HG02970 (cell line): ENCODE results near the gene FREM1.
"Not testable (repeated sequence)": the region's sequence is repeated elsewhere in the genome, so short reads cannot be mapped to it uniquely, and the experiment has no call there.

ENCODE experiments used
- ATAC-seq: cut with Tn5 transposase; IDR thresholded peaks from one replicate; pipeline ENCODE4 v1.9.1; 2021; ENCODE audit warnings: mild to moderate bottlenecking, moderate library complexity, moderate number of reproducible peaks; ENCODE audit not compliant: unreplicated experiment, low FRiP score

FREM1 gene, protein sequence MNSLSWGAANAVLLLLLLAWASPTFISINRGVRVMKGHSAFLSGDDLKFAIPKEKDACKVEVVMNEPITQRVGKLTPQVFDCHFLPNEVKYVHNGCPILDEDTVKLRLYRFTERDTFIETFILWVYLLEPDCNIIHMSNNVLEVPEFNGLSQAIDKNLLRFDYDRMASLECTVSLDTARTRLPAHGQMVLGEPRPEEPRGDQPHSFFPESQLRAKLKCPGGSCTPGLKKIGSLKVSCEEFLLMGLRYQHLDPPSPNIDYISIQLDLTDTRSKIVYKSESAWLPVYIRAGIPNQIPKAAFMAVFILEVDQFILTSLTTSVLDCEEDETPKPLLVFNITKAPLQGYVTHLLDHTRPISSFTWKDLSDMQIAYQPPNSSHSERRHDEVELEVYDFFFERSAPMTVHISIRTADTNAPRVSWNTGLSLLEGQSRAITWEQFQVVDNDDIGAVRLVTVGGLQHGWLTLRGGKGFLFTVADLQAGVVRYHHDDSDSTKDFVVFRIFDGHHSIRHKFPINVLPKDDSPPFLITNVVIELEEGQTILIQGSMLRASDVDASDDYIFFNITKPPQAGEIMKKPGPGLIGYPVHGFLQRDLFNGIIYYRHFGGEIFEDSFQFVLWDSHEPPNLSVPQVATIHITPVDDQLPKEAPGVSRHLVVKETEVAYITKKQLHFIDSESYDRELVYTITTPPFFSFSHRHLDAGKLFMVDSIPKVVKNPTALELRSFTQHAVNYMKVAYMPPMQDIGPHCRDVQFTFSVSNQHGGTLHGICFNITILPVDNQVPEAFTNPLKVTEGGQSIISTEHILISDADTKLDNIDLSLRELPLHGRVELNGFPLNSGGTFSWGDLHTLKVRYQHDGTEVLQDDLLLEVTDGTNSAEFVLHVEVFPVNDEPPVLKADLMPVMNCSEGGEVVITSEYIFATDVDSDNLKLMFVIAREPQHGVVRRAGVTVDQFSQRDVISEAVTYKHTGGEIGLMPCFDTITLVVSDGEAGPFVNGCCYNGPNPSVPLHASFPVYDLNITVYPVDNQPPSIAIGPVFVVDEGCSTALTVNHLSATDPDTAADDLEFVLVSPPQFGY (N-terminal part only)

GRCh38 chr9:14909961-14910805 is at the start of gene FREM1:
TSS of gene FREM1 (minus strand) at chr9:14910428. CDS start at chr9:14868977, 41,451 bp downstream.
- ATAC-seq: no peak

DNA sequence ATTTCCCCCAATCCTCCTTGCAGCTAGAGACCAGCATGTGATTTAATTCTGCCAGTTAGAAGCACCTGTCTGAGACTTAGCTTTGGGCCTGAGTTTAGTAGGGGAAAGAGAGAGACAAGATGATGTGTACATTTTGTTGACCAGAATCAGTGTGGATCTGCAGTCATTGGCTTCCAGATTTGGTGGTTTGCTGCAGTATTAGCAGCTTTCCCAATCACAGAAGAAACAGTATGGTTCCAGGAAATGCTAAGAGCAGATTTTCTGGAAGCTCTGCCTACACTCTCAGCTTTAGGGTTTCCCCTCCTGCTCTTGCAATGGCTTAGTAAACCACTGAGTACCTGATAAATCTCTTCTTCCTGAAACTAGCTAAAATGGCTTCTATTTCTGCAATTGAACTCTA is 48.8 kb upstream of the FREM1 start:
- ATAC-seq: no peak

- ATAC-seq: no peak
Measured at GRCh38 chr9:14957109-14957508, 46.9 kb upstream of the FREM1 start.

DNA sequence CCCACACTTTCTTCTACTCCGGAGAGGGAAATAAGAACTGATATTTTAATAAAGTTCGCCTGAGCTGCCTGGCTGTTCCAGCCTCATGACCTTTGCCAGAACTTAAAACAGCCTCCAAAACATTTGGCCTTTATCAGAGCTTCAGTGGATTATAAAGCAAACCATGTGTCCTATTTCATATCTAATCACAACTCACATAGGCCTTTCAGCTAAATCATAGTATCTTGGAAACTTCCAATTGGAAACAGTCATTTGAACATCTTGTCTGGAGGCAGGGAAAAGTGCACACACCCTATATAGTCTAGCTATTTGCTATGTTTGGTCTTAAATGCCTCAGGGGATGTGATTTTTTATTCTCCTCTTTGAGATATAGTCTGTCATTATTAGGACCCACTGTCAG is 46.0 kb upstream of the FREM1 start:
- ATAC-seq: no peak

DNA sequence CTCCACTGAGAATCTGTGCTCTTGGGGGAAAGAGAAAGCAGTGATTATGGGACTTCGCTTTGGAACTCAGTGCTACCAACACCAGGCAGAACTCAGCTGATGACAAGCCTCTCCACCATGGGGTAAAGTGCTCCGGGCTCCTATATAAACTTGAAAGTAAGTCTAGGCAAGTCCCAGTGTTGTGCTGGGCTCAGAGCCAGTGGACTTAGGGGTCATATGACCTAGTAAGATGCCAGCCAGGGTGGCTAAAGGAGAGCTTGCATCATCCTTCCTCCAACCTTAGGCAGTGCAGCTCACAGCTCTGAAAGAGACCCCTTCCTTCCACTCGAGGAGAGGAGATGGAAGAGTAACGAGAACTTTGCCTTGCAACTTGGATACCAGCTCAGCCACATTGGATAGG is 35.1 kb upstream of the FREM1 start:
- no peak for ATAC-seq

DNA sequence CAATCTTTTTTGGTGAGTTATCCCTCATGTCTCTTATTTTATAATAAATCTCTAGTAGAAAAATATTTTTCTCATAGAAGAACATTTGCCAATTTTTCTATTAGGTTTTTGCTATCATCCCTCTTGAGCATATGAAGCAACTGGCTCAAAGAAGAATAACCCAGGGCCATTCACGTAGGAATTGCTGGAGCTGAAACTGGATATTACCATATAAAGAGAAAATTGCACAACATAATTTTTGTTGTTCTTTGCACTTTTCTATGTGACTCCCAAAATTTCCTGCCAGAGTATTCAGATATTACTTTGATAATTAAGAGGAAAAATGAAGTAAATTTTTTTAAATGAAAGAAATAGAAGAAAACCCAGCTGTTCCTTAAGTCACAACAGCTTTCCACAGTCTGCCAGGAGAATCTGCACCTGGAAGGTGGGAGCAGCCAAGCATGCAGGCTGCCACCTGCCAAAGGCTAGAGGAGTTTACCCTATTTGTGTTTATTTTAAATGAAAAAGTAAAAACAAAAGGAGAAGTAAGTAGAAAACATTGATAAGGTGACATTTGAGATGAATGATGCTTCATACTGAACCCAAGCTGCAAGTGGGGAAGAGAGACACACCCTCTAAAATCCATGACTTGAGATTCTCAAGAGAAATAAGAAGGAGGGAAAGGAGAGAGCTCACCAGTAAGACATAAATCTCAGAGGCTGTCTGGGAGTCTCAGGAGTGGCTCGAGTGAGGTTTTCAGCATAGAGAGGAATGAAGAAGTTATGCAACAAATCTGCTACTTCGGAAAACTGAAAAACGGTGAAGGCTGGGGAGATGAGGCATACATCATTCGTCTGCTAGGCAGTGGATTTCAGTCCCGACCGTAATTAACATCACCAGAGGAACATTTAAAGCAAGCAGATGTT is 31.5 kb upstream of the FREM1 start:
- no peak for ATAC-seq

DNA sequence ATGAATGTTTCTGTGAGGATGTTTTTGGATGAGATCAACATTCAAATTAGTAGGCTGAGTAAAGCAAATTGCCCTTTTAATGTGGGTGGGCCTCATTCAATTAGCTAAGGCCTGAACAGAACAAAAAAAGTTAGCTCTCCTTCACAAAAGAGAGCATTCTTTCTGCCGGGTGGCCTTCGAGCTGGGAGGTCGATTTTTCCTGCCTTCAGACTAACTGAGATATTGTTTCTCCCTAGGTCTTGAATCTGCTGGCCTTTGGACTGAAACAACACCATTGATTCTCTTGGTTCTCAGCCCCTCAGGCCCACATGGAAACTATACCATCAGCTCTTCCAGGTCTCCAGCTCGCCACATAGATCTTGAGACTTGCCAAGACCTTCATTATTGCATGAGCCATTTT is 29.1 kb upstream of the FREM1 start:
- ATAC-seq: no peak

GRCh38 chr9:14937216-14937615 is 27.0 kb upstream of the FREM1 start:
- no peak for ATAC-seq

DNA sequence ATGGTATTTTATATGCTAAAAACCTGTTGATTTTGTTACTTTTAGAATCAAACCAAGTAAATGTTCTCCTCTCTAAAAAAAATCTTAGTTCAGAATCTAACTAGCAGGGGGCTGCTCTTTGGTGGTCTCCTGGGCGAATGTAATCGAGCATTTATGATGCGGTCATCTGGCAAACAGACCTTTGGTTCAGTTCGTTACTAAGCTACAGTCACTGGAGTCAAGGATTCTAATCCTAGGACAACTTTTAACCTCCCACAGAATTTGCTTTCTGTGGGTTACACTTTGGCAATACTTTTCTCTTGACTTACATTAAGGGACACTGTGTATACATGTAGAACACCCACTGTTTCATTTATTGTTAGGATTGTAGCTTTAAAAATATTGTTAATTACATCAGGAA is 26.3 kb upstream of the FREM1 start:
- ATAC-seq: no peak

GRCh38 chr9:14935964-14936363 is 25.7 kb upstream of the FREM1 start:
- ATAC-seq: no peak

DNA sequence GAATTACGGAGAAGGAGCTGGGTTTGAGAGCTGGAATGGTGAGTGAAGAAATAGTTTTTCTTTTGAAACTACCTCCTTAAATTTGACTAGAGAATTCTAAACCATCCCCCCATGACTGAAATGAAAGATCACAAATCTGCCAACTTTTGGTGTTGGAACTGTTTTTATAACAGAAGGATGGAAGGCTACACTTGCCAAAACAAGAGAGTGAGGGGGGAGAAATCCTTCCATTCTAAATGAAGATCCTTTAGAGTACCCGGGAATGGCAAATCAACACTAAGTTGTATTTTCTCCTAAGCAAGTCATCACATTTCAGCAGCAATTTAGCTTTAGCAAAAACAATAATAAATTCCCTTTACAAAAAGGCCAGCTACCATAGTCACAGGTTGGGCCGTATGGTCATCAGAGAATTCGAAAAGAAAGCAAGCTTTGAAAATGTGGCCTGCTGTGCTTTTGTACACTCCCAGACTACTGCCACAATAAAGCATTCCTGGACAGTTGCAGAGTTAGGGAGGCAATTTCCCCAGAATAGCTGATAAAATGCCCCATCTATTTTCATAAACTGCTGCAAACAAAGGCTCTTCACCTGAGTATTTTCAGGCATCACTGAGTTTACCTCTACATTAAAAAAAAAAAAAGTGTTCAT is 25.0 kb upstream of the FREM1 start:
- no peak for ATAC-seq

DNA sequence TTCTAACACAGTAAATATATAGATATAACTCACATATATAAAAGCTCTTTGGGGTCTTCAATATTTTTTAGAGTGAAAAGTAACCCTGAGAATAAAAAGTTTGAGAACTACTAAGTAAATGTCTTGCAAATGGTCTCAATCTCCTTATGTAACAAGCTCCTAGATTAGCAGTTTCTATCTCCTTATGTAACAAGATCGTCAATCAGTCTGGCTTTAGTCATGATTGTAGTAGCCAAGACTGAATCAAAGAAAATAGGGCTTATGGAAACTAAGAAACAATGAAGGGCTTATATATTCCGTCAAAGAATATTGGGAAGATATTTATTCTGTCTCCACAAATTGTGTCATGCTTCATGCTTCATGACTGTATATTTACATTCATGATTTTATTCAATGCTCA is 22.4 kb upstream of the FREM1 start:
- ATAC-seq: no peak

DNA sequence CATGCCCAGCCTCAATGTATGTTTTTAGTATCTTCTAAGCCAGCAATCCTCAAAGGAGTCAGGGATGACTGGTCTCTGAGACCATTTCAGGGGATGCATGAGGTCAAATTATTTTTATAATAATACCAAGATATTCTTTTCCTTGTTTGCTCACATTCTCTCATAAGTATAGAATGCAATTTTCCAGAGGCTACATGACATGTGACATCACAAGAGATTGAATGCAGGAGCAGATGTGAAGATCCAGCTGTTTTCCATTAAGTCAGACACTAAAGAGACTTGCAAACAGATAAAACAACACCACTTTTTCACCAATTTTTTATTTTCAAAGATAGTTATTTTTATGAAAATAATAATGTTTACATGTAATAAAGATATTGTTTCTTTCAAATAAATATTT is 22.0 kb upstream of the FREM1 start:
- no peak for ATAC-seq

DNA sequence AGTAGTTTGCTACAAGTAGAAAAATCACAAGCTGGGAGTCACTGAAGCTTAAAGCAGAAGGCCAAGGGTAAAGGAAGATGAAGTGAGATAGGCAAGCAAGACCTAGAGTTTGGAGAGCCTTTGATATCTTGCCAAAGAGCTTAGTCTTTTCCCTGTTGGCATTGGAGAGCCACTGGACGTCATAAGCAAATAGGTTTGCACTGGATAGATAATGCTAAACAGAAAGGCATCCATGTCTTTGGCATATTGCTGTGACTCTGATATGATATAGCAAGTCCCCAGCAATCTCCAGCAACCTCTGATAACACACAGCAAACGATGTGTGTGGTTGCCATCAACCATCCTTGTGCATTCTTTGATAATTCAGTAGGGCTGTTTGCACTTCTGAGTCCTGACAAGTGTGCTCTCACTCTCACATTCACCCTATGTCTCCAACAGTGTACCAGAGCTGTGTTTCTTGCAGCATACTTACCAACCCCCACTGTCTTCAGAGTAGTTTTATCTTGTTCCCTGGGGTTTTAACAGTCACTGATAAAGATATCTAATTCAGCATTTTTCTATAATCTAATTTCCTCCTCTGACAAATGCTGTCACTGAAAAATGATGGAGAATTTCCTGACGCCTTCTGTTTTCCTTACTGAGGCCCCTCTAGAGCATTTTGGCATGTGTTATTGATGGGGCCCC is 16.9 kb upstream of the FREM1 start:
- ATAC-seq: no peak

- no peak for ATAC-seq
Measured at GRCh38 chr9:14924230-14925219, 14.3 kb upstream of the FREM1 start.

DNA sequence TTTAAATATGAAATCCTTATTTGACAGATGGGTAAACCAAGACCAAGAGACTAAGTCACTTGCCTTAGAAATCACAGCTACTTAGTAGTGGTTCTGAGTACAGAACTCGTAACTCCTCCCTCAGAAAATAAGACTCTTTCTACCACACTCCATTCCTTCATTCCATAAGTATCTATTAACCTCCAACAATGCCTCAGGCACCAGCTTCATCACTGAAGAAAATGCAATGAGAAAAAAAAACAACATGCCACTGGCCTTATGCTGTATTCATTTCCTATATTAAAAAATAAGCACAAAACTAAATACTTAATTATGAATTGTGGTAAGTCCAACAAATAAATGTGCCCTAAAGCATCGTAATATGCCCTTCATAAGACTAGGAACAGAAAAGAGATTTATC is 13.5 kb upstream of the FREM1 start:
- no peak for ATAC-seq

DNA sequence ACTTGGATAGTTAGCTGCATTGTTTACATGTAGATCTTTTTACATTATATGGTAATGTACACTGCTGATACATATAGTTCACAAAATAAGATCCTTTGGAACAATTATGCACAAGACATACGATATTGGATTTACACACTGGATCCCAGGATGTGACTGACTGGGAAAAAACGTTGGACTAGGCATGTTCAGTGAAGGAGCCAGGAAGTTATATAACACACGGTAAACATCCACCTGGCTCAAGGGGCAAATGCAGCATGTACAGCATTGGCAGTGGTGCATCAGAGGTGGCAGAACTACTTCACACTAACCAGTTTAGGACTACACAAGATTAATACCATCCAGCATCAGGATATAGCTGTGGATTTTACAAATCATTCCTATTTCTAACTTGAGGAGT is 10.6 kb upstream of the FREM1 start:
- not testable (repeated sequence) for ATAC-seq
